Measurements from ENCODE around the gene MYCBP2.
A peak's percentile ranks its signal among the peaks of the same experiment; 100 is the strongest.

Gene MYCBP2

DNA sequence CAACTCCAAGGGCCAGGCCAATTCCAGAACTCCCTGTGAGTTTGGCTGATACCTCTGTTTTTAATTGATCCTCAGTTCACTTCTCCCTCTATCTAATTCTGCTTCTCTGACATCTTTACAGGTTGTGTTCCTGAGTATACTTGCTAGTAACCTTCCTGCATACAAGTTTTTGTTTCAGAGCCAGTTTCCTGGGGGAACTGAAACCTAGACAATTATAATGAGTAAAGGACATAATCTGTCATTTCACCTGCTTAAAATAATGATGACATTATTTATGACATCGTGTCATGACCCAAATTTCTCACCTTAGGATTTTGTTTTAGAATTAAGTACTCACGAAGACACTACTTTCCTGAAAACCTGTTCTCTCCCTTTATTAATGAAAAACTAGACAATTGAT is 12.5 kb upstream of the MYCBP2 start:
- H4K20me1 ChIP-seq (ENCODE audit: low read depth, low read length) = no peaks in the 10 kb centered on the region
- H2AFZ ChIP-seq (ENCODE audit: low read depth, low read length, severe bottlenecking) = peak overlapping the region; percentile 40
- peak overlapping the region; percentile 64 for H3K27ac ChIP-seq (ENCODE audit: low read depth, low read length)
- no peaks in the 10 kb centered on the region; the same call in 1 of the 2 replicates for H3F3A ChIP-seq (ENCODE audit: insufficient read depth)
- TF ChIP-seq EZH2phosphoT487 (conservative IDR thresholded peaks at IDR 0.05; ENCODE audit: low read length) = no peak
- TF ChIP-seq, protein P1, sequence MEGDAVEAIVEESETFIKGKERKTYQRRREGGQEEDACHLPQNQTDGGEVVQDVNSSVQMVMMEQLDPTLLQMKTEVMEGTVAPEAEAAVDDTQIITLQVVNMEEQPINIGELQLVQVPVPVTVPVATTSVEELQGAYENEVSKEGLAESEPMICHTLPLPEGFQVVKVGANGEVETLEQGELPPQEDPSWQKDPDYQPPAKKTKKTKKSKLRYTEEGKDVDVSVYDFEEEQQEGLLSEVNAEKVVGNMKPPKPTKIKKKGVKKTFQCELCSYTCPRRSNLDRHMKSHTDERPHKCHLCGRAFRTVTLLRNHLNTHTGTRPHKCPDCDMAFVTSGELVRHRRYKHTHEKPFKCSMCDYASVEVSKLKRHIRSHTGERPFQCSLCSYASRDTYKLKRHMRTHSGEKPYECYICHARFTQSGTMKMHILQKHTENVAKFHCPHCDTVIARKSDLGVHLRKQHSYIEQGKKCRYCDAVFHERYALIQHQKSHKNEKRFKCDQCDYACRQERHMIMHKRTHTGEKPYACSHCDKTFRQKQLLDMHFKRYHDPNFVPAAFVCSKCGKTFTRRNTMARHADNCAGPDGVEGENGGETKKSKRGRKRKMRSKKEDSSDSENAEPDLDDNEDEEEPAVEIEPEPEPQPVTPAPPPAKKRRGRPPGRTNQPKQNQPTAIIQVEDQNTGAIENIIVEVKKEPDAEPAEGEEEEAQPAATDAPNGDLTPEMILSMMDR (IDR thresholded peaks at IDR 0.05; ENCODE audit: insufficient read depth, low read length, poor library complexity, severe bottlenecking) = no peak
- no peaks in the 10 kb centered on the region for H3K79me2 ChIP-seq (ENCODE audit: insufficient read depth, low read length)
- H3K9ac ChIP-seq (ENCODE audit: low read length) = peak overlapping the region; percentile 19
- H3K9me2 ChIP-seq (replicated peaks; ENCODE audit: insufficient read depth, low read length) = no peaks in the 10 kb centered on the region
- peak overlapping the region; percentile 47 for H3K4me2 ChIP-seq (ENCODE audit: low read depth, low read length, poor library complexity, severe bottlenecking)
- no peaks in the 10 kb centered on the region for H3K9me3 ChIP-seq (ENCODE audit: insufficient read depth, low read length)
- H3K36me3 ChIP-seq (ENCODE audit: low read length) = no peaks in the 10 kb centered on the region
- H3K4me3 ChIP-seq (ENCODE audit: insufficient read depth, low read length, poor library complexity, severe bottlenecking) = no peak overlapping the region
- H3K27me3 ChIP-seq (ENCODE audit: low read length) = no peaks in the 10 kb centered on the region

DNA sequence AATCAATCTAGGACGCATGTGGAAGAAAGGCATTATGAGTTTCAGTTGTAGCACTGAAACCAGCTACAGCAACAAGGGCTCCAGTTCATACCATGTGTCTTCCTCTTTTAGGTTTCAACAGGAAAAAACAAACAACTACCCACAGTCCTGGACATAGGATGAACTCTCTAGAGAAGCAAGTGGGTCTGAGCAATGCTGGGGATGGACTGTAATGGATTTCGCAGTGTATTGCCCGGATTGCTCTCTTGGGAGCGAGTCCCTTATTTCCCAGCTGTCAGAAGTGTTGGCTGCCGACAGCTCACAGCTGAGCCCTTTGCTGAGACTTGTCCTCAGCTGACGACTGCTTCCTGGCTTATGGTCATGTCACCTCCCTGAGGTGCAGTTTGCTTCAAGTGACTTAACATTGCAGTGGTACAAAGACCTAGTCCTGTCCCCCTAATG is 12.1 kb upstream of the MYCBP2 start:
- H3K4me2 ChIP-seq (ENCODE audit: low read depth, low read length, poor library complexity, severe bottlenecking) = peak overlapping the region; percentile 47
- no peaks in the 10 kb centered on the region for H4K20me1 ChIP-seq (ENCODE audit: low read depth, low read length)
- H3K27me3 ChIP-seq (ENCODE audit: low read length) = no peaks in the 10 kb centered on the region
- no peaks in the 10 kb centered on the region for H3K9me2 ChIP-seq (replicated peaks; ENCODE audit: insufficient read depth, low read length)
- H3K9me3 ChIP-seq (ENCODE audit: insufficient read depth, low read length) = no peaks in the 10 kb centered on the region
- H3K4me3 ChIP-seq (ENCODE audit: insufficient read depth, low read length, poor library complexity, severe bottlenecking) = no peak overlapping the region
- H3K36me3 ChIP-seq (ENCODE audit: low read length) = no peaks in the 10 kb centered on the region
- H2AFZ ChIP-seq (ENCODE audit: low read depth, low read length, severe bottlenecking) = peak overlapping the region; percentile 40
- no peaks in the 10 kb centered on the region; the same call in 1 of the 2 replicates for H3F3A ChIP-seq (ENCODE audit: insufficient read depth)
- peak overlapping the region; percentile 64 for H3K27ac ChIP-seq (ENCODE audit: low read depth, low read length)
- H3K9ac ChIP-seq (ENCODE audit: low read length) = peak overlapping the region; percentile 19
- H3K79me2 ChIP-seq (ENCODE audit: insufficient read depth, low read length) = no peaks in the 10 kb centered on the region
- TF ChIP-seq EZH2phosphoT487 (conservative IDR thresholded peaks at IDR 0.05; ENCODE audit: low read length) = no peak
- TF ChIP-seq, protein P1 (IDR thresholded peaks at IDR 0.05; ENCODE audit: insufficient read depth, low read length, poor library complexity, severe bottlenecking) = no peak

DNA sequence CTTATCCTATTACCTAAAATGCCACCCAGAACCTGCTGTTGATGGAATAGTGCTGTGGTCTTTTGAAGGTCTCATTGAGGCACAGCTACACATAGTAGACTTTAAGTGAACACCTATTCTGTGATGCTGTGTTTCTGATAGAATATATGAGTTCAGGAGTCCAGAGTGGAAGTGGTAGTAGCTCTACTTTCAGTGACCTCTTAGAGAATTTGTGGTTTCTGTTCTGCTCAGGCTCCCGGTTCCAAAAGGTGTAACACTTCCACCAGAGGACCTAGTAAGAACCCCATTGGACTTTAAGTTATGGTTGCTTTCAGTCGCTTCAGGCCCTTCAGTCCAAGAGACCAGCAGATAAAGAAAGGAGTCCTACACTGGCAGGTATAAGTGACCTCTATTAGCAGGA is 11.4 kb upstream of the MYCBP2 start:
- no peak overlapping the region for H3K4me3 ChIP-seq (ENCODE audit: insufficient read depth, low read length, poor library complexity, severe bottlenecking)

More for the DNA sequence above, 11.4 kb upstream of the MYCBP2 start:
- Histone ChIP-seq H3K9ac (ENCODE audit: low read length) (peak overlapping the region; percentile 19; the same call in 1 of the 2 replicates), H3K36me3 (ENCODE audit: low read length) (no peaks in the 10 kb centered on the region), H3K79me2 (ENCODE audit: insufficient read depth, low read length) (no peaks in the 10 kb centered on the region), H4K20me1 (ENCODE audit: low read depth, low read length) (no peaks in the 10 kb centered on the region), H3K27me3 (ENCODE audit: low read length) (no peaks in the 10 kb centered on the region), H3K27ac (ENCODE audit: low read depth, low read length) (peak overlapping the region; percentile 64), H2AFZ (ENCODE audit: low read depth, low read length, severe bottlenecking) (peak overlapping the region; percentile 40), H3K9me2 (replicated peaks; ENCODE audit: insufficient read depth, low read length) (no peaks in the 10 kb centered on the region), H3F3A (ENCODE audit: insufficient read depth) (no peaks in the 10 kb centered on the region; the same call in 1 of the 2 replicates), H3K9me3 (ENCODE audit: insufficient read depth, low read length) (no peaks in the 10 kb centered on the region), H3K4me2 (ENCODE audit: low read depth, low read length, poor library complexity, severe bottlenecking) (peak overlapping the region; percentile 47)
- TF ChIP-seq, protein P1 (IDR thresholded peaks at IDR 0.05; ENCODE audit: insufficient read depth, low read length, poor library complexity, severe bottlenecking) = no peak
- TF ChIP-seq EZH2phosphoT487 (conservative IDR thresholded peaks at IDR 0.05; ENCODE audit: low read length) = no peak
